ENCODE measurements around the gene HUS1. TPM values are rescaled to one million over a fixed set of nuclear protein-coding genes. Genes with fewer than 3 reads are reported as not detected.
"Not testable (repeated sequence)": the region's sequence is repeated elsewhere in the genome, so short reads cannot be mapped to it uniquely, and the experiment has no call there.

Gene HUS1
- total RNA-seq, 1 donor from 2014 or later = 33.8 TPM

DNA sequence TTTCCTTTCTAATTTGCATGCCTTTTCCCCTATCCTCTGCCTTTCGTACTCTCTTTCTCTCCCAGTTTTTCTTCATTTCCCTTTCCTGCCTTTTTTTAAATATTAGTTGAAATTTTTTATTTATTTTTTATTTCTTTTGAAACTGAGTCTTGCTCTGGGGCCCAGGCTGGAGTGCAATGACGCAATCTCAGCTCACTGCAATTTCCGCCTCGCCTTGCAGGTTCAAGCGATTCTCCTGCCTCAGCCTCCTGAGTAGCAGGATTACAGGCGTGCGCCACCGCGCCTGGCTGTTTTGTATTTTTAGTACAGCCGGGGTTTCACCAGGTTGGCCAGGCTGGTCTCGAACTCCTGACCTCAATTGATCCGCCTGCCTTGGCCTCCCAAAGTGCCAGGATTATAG, 20.0 kb upstream of the HUS1 start:
- no peaks in the 10 kb centered on the region for H3K36me3 Mint-ChIP-seq (ENCODE audit: low read depth)
- H3K4me3 Mint-ChIP-seq (ENCODE audit: low read depth) = no peak overlapping the region
- DNase-seq (ENCODE audit: low spot score) = no peak
- intact Hi-C loops (cut with micrococcal nuclease) = loop anchor here (10.0 kb wide), 1 partner anchor 255 kb away; no protein-coding TSS in a partner anchor
- peaks cover 1% of the 10 kb centered on the region for H3K4me1 Mint-ChIP-seq (ENCODE audit: low read depth)
- no peak overlapping the region for H3K27ac Mint-ChIP-seq
- peaks cover 25% of the 10 kb centered on the region for H3K27me3 Mint-ChIP-seq (ENCODE audit: low read depth)
- H3K9me3 Mint-ChIP-seq = peaks cover 12% of the 10 kb centered on the region

DNA sequence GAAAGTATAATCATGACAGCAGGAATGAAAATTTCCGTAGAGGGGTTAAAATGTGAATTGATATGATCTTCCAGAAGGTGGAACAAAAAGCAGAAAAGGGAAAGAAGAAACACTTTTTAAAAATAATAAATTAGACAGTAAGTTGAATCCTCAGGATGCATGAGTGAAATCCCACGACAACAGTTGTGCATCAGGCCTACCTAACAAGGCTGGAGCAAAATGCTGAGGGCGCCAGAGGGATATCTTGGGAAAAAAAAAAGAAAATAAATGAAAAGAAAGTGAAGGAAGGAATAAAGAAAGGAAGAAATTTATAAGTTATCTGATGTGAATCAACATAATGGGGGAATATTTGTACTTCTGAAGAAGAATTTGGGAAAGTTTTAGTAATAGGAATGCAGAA, 13.0 kb upstream of the HUS1 start:
- H3K36me3 Mint-ChIP-seq (ENCODE audit: low read depth) = no peaks in the 10 kb centered on the region
- intact Hi-C loops (cut with micrococcal nuclease) = loop anchor here (1.0 to 10.0 kb wide), 4 partner anchors 48 to 305 kb away; no protein-coding TSS in a partner anchor
- H3K9me3 Mint-ChIP-seq = peaks cover 7% of the 10 kb centered on the region
- peaks cover 1% of the 10 kb centered on the region for H3K27me3 Mint-ChIP-seq (ENCODE audit: low read depth)
- peaks cover 20% of the 10 kb centered on the region for H3K4me1 Mint-ChIP-seq (ENCODE audit: low read depth)
- peak overlapping the region; percentile 89 for H3K27ac Mint-ChIP-seq
- peak overlapping the region; percentile 85 for H3K4me3 Mint-ChIP-seq (ENCODE audit: low read depth)
- DNase-seq (ENCODE audit: low spot score) = no peak

DNA sequence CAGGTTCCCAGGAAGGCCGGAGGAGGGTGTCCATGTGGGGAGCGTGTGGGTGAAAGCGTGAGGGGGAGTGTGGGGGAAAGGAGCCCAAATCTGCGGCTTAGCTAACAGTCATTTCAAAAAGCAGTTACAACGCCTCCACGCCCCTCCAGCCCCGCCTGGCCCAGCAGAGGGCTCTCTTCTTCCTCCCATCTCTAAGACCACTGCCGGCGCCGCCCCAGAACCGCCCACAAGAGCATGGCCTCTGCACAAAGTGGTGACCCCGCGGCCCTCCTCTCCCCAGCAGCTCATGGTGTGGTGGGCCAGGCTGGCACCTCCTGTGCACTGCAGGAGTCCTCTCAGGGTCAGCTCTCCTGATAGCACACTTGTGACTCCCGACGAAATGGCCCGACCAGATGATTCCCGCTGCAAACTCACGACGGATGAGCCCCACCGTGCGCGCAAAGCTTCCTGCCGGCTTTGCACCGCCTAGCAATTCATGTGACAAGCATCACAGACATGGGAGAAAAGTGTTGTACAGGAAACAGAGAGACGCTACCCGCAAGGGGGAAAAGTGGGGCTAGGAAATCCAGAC, 12.4 kb upstream of the HUS1 start:
- intact Hi-C loops (cut with micrococcal nuclease) = loop anchor here (1.0 to 10.0 kb wide), 6 partner anchors 13 to 305 kb away; partner anchors contain the start of gene HUS1
- H3K4me1 Mint-ChIP-seq (ENCODE audit: low read depth) = peaks cover 20% of the 10 kb centered on the region

DNA sequence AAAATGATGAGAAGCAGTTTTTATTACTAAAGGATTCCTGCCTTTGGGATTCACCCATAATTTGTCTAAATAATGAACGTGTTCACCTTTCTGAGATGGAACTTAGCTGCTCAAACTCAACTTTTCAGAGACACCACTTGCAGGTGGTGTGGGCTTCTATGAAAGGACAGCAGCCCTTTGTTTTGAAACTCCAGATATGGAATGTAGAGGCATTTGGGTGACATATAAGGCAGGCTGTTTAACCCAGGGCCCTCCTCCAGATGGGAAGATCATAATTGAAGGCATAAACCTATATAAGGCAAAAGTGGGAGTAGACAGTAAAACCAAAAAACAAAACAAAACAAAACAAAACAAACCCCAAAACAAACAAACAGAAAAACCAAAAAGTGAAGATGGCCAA, 11.9 kb upstream of the HUS1 start:
- Mint-ChIP-seq H3K27ac (peak overlapping the region; percentile 89), H3K4me1 (ENCODE audit: low read depth) (peaks cover 20% of the 10 kb centered on the region), H3K9me3 (peaks cover 7% of the 10 kb centered on the region), H3K4me3 (ENCODE audit: low read depth) (peak overlapping the region; percentile 85), H3K27me3 (ENCODE audit: low read depth) (peaks cover 1% of the 10 kb centered on the region), H3K36me3 (ENCODE audit: low read depth) (no peaks in the 10 kb centered on the region)
- no peak for DNase-seq (ENCODE audit: low spot score)
- intact Hi-C loops (cut with micrococcal nuclease) = loop anchor here (1.0 to 10.0 kb wide), 4 partner anchors 12 to 306 kb away; partner anchors contain the start of gene HUS1

More for the DNA sequence above, 12.4 kb upstream of the HUS1 start:
- Mint-ChIP-seq H3K9me3 (peaks cover 7% of the 10 kb centered on the region), H3K27me3 (ENCODE audit: low read depth) (peaks cover 1% of the 10 kb centered on the region), H3K27ac (peak overlapping the region; percentile 89), H3K4me3 (ENCODE audit: low read depth) (peak overlapping the region; percentile 85), H3K36me3 (ENCODE audit: low read depth) (no peaks in the 10 kb centered on the region)
- peak; percentile 84 for DNase-seq (ENCODE audit: low spot score)

DNA sequence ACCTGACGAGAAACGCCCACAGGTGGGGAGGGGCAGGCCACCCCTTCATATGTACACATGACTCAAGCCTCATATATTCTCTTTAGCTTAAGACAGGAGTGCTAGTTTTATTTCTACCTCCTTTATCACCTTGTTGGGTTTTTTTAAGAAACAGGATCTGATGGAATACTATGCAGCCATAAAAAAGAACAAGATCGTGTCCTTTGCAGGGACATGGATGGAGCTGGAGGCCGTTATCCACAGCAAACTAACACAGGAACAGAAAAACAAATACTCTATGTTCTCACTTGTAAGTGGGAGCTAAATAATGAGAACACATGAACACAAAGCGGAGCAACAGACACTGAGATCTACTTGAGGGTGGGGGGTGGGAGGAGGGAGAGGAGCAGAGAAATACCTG, 11.2 kb upstream of the HUS1 start:
- H3K4me3 Mint-ChIP-seq (ENCODE audit: low read depth) = no peak overlapping the region
- H3K36me3 Mint-ChIP-seq (ENCODE audit: low read depth) = no peaks in the 10 kb centered on the region
- intact Hi-C loops (cut with micrococcal nuclease) = loop anchor here (5.0 to 10.0 kb wide), 2 partner anchors 264 to 307 kb away; no protein-coding TSS in a partner anchor
- peaks cover 20% of the 10 kb centered on the region for H3K4me1 Mint-ChIP-seq (ENCODE audit: low read depth)
- peaks cover 1% of the 10 kb centered on the region for H3K27me3 Mint-ChIP-seq (ENCODE audit: low read depth)
- DNase-seq (ENCODE audit: low spot score) = no peak
- peaks cover 7% of the 10 kb centered on the region for H3K9me3 Mint-ChIP-seq
- no peak overlapping the region for H3K27ac Mint-ChIP-seq

DNA sequence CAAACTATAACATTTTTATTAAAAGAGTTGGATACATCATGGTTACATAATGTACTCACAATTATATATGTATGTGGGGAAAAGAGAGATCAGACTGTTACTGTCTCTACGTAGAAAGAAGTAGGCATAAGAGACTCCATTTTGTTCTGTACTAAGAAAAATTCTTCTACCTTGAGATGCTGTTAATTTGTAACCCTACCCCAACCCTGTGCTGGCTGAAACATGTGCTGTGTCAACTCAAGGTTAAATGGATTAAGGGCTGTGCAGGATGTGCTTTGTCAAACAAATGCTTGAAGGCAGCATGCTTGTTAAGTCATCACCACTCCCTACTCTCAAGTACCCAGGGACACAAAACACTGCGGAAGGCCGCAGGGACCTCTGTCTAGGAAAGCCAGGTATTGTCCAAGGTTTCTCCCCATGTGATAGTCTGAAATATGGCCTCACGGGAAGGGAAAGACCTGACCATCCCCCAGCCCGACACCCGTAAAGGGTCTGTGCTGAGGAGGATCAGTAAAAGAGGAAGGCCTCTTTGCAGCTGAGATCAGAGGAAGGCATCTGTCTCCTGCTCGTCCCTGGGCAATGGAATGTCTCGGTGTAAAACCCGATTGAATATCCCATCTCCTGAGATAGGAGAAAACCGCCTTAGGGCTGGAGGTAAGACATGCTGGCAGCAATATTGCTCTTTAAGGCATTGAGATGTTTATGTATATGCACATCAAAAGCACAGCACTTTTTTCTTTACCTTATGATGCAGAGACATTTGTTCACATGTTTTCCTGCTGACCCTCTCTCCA, 10.4 kb upstream of the HUS1 start:
- H3K27me3 Mint-ChIP-seq (ENCODE audit: low read depth); H3K36me3 Mint-ChIP-seq (ENCODE audit: low read depth); H3K4me3 Mint-ChIP-seq (ENCODE audit: low read depth); DNase-seq (ENCODE audit: low spot score); H3K27ac Mint-ChIP-seq; H3K9me3 Mint-ChIP-seq: not testable (repeated sequence)
- intact Hi-C loops (cut with micrococcal nuclease) = loop anchor here (5.0 to 10.0 kb wide), 3 partner anchors 43 to 307 kb away; partner anchors contain the start of gene PKD1L1
- H3K4me1 Mint-ChIP-seq (ENCODE audit: low read depth) = peaks cover 20% of the 10 kb centered on the region

DNA sequence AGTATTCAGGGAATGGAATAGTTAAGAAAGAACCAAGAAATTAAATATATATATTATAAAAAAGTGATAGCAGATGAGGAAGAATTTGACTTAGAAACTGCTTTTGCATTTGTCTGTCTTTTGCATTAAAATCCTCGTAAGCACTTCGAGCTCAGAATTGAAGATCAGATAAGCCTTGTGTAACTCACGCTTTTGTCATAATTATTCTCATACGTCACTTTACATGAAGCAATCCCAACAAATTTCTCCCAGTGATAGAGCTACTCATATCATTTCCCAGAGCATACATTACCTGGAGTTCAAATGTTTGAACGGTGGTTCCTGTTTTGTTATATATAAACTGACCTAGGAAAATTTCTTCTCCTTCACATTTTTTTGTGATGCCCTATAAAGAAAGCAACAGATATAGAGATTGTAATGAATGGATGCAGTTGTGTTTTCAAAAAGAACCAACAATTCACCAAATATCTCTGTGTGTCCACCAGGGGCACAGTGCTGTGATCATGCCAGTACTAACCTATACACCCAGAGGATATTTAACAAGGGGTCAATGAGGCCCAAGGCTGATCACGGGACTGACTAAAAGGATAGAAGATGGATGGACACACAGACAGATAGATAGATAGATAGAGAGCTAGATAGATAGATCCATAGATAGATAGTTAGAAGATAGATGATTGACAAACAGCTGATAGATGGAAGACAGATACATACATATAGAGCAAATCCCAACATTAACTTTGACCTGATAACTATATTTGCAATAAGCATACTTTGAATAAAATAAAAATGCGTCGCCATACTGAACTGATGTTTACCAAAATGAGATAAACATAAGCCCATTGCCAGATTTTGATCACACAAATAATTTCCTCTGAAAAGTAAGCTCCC, 9.3 kb upstream of the HUS1 start:
- no peaks in the 10 kb centered on the region for H3K36me3 Mint-ChIP-seq (ENCODE audit: low read depth)
- H3K9me3 Mint-ChIP-seq = no peaks in the 10 kb centered on the region
- no peak overlapping the region for H3K4me3 Mint-ChIP-seq (ENCODE audit: low read depth)
- no peak overlapping the region for H3K27ac Mint-ChIP-seq
- DNase-seq (ENCODE audit: low spot score) = no peak
- intact Hi-C loops (cut with micrococcal nuclease) = loop anchor here (5.0 kb wide), 1 partner anchor 41 kb away; the partner anchor contains the start of gene PKD1L1
- H3K27me3 Mint-ChIP-seq (ENCODE audit: low read depth) = peaks cover 1% of the 10 kb centered on the region
- H3K4me1 Mint-ChIP-seq (ENCODE audit: low read depth) = peaks cover 20% of the 10 kb centered on the region

DNA sequence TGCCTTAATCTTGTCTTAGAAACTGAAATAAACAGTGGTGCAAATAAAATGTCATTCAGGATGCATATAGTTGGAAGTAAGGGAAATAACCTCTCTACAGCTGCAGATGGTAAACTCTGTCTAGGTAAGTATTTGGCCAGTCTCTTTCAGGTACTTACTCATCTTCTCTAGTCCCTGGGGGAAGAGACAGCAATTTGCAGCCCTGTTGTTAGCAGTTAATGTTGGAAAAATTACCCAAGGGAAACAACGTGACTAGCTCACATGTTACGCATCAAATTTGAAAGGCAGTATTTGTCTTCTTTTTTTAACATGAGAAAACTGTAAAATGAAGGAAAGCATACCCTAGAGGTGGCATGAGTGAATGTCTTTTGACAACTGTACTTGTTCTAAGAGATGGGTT, 3.2 kb upstream of the HUS1 start:
- no peak for DNase-seq (ENCODE audit: low spot score)
- Mint-ChIP-seq H3K27me3 (ENCODE audit: low read depth) (peaks cover 1% of the 10 kb centered on the region), H3K27ac (no peak overlapping the region), H3K36me3 (ENCODE audit: low read depth) (peaks cover 13% of the 10 kb centered on the region), H3K9me3 (peaks cover 4% of the 10 kb centered on the region), H3K4me3 (ENCODE audit: low read depth) (no peak overlapping the region), H3K4me1 (ENCODE audit: low read depth) (peaks cover 8% of the 10 kb centered on the region)
- intact Hi-C loops (cut with micrococcal nuclease) = no loop called here

DNA sequence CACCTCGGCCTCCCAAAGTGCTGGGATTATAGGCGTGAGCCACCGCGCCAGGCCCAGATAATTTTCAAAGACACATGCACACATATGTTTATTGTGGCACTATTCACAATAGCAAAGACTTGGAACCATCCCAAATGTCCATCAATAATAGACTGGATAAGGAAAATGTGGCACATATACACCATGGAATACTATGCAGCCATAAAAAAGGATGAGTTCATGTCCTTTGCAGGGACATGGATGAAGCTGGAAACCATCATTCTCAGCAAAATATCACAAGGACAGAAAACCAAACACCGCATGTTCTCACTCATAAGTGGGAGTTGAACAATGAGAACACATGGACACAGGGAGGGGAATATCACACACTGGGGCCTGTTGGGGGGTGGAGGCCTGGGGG, 1.2 kb upstream of the HUS1 start:
- H3K27ac Mint-ChIP-seq; DNase-seq (ENCODE audit: low spot score): not testable (repeated sequence)
- H3K4me1 Mint-ChIP-seq (ENCODE audit: low read depth) = peaks cover 12% of the 10 kb centered on the region

DNA sequence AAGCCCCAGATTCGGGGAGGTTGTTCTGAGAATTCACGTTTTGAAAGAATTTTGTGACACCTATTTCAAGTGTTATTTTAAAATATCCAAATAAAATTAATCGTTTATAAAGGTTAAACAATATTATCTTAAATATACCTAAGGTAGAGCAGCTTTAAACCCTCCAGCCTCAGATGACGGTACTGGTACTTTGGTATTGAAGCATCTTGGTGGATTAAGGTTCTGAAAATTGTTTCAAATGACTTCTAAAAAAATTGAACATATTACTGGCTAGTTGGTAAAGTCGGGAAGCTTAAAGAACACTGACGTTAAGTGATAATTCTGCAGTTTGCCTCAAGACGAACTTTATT, 392 bp upstream of the HUS1 start:
- Mint-ChIP-seq H3K36me3 (ENCODE audit: low read depth) (peaks cover 30% of the 10 kb centered on the region), H3K27ac (peak overlapping the region; percentile 95), H3K27me3 (ENCODE audit: low read depth) (peaks cover 1% of the 10 kb centered on the region), H3K4me1 (ENCODE audit: low read depth) (peaks cover 12% of the 10 kb centered on the region), H3K9me3 (peaks cover 4% of the 10 kb centered on the region), H3K4me3 (ENCODE audit: low read depth) (peak overlapping the region; percentile 90)
- no peak for DNase-seq (ENCODE audit: low spot score)
- intact Hi-C loops (cut with micrococcal nuclease) = loop anchor here (1.0 to 10.0 kb wide), 6 partner anchors 11 to 315 kb away; partner anchors contain the start of genes C7orf57 and UPP1

More for the DNA sequence above, 1.2 kb upstream of the HUS1 start:
- H3K4me3 Mint-ChIP-seq (ENCODE audit: low read depth); intact Hi-C loops (cut with micrococcal nuclease); H3K27me3 Mint-ChIP-seq (ENCODE audit: low read depth); H3K9me3 Mint-ChIP-seq: not testable (repeated sequence)
- H3K36me3 Mint-ChIP-seq (ENCODE audit: low read depth) = peaks cover 28% of the 10 kb centered on the region

DNA sequence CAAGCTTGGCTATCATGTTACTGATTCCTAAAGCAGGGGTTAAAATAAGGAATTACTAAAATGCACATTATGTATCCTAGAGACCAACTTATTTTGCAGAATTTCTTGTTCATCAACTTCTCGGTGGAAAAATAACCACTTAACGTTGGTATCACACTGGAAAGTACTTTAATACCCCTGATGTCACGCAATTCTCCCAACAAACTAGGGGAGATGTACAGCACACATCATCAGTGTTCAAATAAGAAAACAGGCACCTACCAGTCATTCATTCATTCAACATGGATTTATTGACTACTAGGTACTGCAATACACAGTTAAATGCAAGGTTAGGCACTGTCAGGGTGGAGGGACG, 648 bp downstream of the HUS1 start:
- intact Hi-C loops (cut with micrococcal nuclease) = loop anchor here (1.0 to 10.0 kb wide), 6 partner anchors 13 to 316 kb away; partner anchors contain the start of genes C7orf57 and UPP1
- peak overlapping the region; percentile 95 for H3K27ac Mint-ChIP-seq
- peaks cover 1% of the 10 kb centered on the region for H3K27me3 Mint-ChIP-seq (ENCODE audit: low read depth)
- peaks cover 4% of the 10 kb centered on the region for H3K9me3 Mint-ChIP-seq
- no peak for DNase-seq (ENCODE audit: low spot score)
- H3K4me1 Mint-ChIP-seq (ENCODE audit: low read depth) = peaks cover 18% of the 10 kb centered on the region
- H3K36me3 Mint-ChIP-seq (ENCODE audit: low read depth) = peaks cover 40% of the 10 kb centered on the region
- H3K4me3 Mint-ChIP-seq (ENCODE audit: low read depth) = peak overlapping the region; percentile 90

DNA sequence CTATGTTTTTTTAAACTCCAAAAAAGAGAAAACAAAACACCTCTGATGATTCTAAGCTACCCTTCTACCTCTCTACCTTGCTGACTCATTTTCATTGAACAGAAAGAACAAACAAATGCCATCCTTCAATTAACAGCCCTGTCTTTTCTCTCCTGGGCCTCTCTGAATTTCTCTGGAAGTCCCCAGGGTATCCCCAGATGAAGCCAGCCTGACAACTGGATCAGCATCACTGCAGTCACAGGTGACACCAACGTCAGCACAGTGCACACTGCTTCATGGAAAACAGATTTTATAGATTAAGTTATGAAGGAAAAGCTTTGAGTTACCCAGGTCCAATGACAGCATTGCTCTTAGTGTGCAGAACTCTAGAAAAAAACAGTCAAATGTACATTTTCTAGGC, 5.7 kb downstream of the HUS1 start:
- Mint-ChIP-seq H3K27ac (peak overlapping the region; percentile 77), H3K4me3 (ENCODE audit: low read depth) (no peak overlapping the region), H3K4me1 (ENCODE audit: low read depth) (peaks cover 33% of the 10 kb centered on the region), H3K36me3 (ENCODE audit: low read depth) (peaks cover 77% of the 10 kb centered on the region), H3K27me3 (ENCODE audit: low read depth) (no peaks in the 10 kb centered on the region), H3K9me3 (no peaks in the 10 kb centered on the region)
- DNase-seq (ENCODE audit: low spot score) = no peak
- intact Hi-C loops (cut with micrococcal nuclease) = loop anchor here (10.0 kb wide), 1 partner anchor 321 kb away; no protein-coding TSS in a partner anchor
